GM21619 (cell line): Measurements from ENCODE around the gene SLC25A14.

Source experiments
- ATAC-seq: cut with Tn5 transposase; IDR thresholded peaks from one replicate; pipeline ENCODE4 v1.9.1; 2021; ENCODE audit not compliant: unreplicated experiment

SLC25A14 gene

GRCh38 chrX:130378024-130378669 lies 38.4 kb downstream of the SLC25A14 start:
- ATAC-seq: no peak

DNA sequence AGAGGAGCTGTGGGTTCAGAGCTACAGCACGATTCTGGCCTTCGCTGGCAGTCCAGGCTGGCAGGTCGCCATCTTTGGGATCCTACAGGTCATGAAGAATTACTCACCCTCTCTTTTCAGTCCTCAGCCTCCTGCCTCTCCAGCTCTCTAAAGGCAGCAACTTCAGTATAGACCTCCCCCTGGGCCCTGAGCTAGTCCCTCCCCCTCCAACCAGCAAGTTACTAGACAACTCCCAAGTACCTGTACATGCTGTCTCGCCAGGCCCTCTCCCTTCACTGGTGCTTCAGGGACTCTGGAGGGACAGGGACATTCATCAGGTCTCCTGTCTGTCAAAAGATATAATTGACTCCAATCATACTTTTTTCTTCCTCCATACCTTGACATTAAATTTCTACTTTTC lies 45.8 kb downstream of the SLC25A14 start, which contains the start of gene GPR119:
Gene GPR119, minus strand, starts transcription at position 155 of the 400 bp plus-strand sequence. CDS start 227 bp downstream, outside the sequence.
- no peak for ATAC-seq

GRCh38 chrX:130386408-130386808 lies 46.7 kb downstream of the SLC25A14 start:
- no peak for ATAC-seq

- no peak for ATAC-seq
Observed at GRCh38 chrX:130393451-130394074, 53.8 kb downstream of the SLC25A14 start.

- no peak for ATAC-seq
Observed at GRCh38 chrX:130395341-130395740, 55.6 kb downstream of the SLC25A14 start.

DNA sequence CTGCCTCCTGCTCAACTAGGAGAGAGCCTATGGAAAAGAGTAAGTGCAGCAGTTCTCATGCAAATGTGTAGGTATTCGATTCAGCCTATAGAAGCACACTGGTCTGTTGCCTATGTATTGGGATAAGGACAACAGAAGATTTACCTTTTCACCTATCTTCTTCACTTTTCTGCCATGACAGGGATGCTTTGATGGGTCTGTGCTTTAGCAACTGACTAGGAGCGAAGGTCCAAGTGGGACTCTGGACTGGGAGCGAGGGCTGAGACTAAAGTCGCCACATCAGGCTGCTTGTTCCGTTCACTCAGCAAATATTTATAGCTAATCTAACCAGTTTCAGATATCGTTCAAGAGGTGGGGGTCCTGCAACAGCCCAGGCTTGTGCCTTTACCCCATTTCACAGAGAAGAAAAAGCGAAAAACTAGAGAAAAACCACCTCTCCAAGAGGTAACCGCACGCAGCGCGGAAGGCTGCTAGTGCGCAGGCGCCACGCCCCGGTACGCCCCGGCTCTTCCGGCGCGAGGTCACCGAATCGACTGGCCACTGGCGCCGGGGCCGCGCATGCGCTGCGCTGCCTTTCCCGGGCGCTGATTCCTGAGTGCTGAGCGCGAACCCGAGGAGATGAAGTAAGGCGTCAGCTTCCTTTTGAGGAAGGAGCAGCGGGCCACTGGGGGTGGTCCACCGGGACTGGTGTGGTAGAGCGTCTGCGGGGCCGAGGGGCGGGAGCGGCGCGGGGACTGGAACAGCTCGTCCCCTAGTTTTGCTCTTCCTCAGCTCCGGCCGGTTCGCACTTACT lies 61.9 kb downstream of the SLC25A14 start, which contains the start of gene RBMX2:
Gene RBMX2, plus strand, starts transcription at position 573 of the 793 bp plus-strand sequence. Its CDS starts 46 bp downstream, at position 619.
- peak; percentile 94 for ATAC-seq

DNA sequence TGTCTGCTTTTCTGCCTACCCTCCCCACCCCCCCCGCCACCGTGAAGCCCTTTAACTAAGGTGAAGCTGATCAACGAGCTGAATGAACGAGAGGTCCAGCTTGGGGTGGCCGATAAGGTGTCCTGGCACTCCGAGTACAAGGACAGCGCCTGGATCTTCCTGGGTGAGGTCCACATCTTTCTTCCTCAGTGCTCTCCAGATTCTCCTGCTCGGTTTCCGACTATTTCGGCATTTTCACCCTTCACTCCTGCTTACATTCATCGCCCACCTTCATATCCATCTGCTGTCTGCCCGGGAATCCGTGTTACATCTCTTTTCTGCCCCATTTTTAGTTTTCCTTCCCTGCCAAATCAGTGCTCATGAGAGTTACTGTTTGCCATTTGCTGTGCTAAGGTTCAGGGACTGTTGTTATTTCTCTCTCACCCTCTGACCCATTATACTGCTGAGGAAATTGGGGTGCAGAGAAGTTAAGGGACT lies 62.5 kb downstream of the SLC25A14 start:
- ATAC-seq: peak; percentile 8

GRCh38 chrX:130413415-130413814 lies 73.7 kb downstream of the SLC25A14 start:
- ATAC-seq: no peak

DNA sequence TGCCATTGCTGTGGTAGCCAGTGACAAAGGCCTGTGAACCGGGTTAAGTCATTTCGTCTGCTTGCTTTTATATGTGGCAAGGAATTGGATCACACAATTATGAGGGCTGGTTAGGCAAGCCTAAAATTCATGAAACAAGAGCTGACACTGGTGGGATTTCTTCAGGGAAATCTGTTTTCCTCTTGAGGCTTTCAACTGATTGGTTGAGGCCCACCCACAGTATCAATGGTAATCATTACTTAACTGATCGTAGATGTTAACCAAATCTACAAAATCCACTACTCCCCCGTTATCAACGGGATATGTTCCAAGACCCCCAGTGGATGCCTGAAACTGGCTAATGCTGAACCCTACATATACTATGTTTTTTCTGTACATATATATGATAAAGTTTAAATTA lies 75.1 kb downstream of the SLC25A14 start:
- no peak for ATAC-seq

DNA sequence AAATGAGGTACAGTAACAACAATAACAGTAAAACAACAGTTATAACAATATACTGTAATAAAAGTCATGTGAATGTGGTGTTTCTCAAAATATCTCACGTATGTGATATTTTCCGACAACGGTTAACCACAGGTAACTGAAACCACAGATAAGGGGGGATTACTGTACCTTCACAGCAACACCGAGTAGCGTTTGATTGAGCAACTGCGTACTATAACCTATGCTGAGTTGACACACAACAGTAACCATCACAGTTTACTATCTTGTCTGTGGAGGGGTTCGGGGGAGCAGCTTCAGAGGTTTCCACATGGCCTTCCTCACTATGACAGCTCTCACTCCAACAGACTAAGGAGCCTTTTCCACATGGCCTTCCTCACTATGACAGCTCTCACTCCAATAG lies 75.5 kb downstream of the SLC25A14 start:
- no peak for ATAC-seq

GRCh38 chrX:130416785-130417184 lies 77.1 kb downstream of the SLC25A14 start:
- ATAC-seq: no peak

- ATAC-seq: no peak
Observed at GRCh38 chrX:130418066-130418465, 78.3 kb downstream of the SLC25A14 start.

- ATAC-seq: peak; percentile 52
Observed at GRCh38 chrX:130418740-130419139, 79.0 kb downstream of the SLC25A14 start.

- peak; percentile 45 for ATAC-seq
Observed at GRCh38 chrX:130419263-130419662, 79.5 kb downstream of the SLC25A14 start.
